H9 (cell line): Measurements from ENCODE around the gene OXLD1. TPM values are rescaled to one million over a fixed set of nuclear protein-coding genes. Genes with fewer than 3 reads are reported as not detected.

ENCODE experiments used
- DNase-seq: peaks from one replicate; pipeline ENCODE4 v3.0.0-alpha.2; 2017
- H2AFZ ChIP-seq: one replicate; pipeline ENCODE4 v1.6.1; 2013; ENCODE audit warnings: mild to moderate bottlenecking, low read length, control low read depth, moderate library complexity
- H2AK5ac ChIP-seq: 2 replicates; pipeline ENCODE4 v1.6.1; 2013; ENCODE audit warnings: low read length, control low read depth, mixed read lengths; ENCODE audit not compliant: insufficient read length
- H2BK120ac ChIP-seq: one replicate; pipeline ENCODE4 v1.6.1; 2013; ENCODE audit warnings: low read depth, mild to moderate bottlenecking, low read length, control low read depth, inconsistent platforms; ENCODE audit not compliant: poor library complexity, severe bottlenecking
- H2BK12ac ChIP-seq: 2 replicates; pipeline ENCODE4 v1.6.1; 2013; ENCODE audit warnings: low read length, control low read depth, mixed read lengths, low read depth; ENCODE audit not compliant: insufficient read length
- H2BK15ac ChIP-seq: 2 replicates; pipeline ENCODE4 v1.6.1; 2013; ENCODE audit warnings: low read depth, low read length, control low read depth
- H2BK20ac ChIP-seq: one replicate; pipeline ENCODE4 v1.6.1; 2013; ENCODE audit warnings: low read depth, mild to moderate bottlenecking, low read length, control low read depth, inconsistent platforms; ENCODE audit not compliant: poor library complexity, severe bottlenecking
- H2BK5ac ChIP-seq: 2 replicates; pipeline ENCODE4 v1.6.1; 2013; ENCODE audit warnings: low read length, control low read depth, mixed read lengths; ENCODE audit not compliant: insufficient read length
- H3K14ac ChIP-seq: 2 replicates; pipeline ENCODE4 v1.6.1; 2013; ENCODE audit warnings: low read length, control low read depth; ENCODE audit not compliant: insufficient read depth
- H3K18ac ChIP-seq: 2 replicates; pipeline ENCODE4 v1.6.1; 2013; ENCODE audit warnings: low read depth, mild to moderate bottlenecking, mixed read lengths, low read length, control low read depth; ENCODE audit not compliant: insufficient read length
- H3K23ac ChIP-seq: 2 replicates; pipeline ENCODE4 v1.6.1; 2013; ENCODE audit warnings: low read length, control low read depth, mixed read lengths, low read depth; ENCODE audit not compliant: insufficient read length
- H3K23me2 ChIP-seq: 2 replicates; pipeline ENCODE4 v1.6.1; 2013; ENCODE audit warnings: low read depth, mild to moderate bottlenecking, mixed read lengths, low read length, control low read depth; ENCODE audit not compliant: insufficient read length, poor library complexity, severe bottlenecking
- H3K27ac ChIP-seq: 2 replicates; pipeline ENCODE4 v1.5.1; 2013; ENCODE audit warnings: low read length, control low read depth, mixed read lengths, low read depth; ENCODE audit not compliant: insufficient read length
- H3K27me3 ChIP-seq: 2 replicates; pipeline ENCODE4 v1.6.1; 2013; ENCODE audit warnings: low read length, control low read depth, inconsistent platforms; ENCODE audit not compliant: insufficient read depth
- H3K4ac ChIP-seq: 2 replicates; pipeline ENCODE4 v1.6.1; 2013; ENCODE audit warnings: low read depth, mild to moderate bottlenecking, control low read depth, inconsistent platforms, low read length, moderate library complexity
- H3K4me1 ChIP-seq: 2 replicates; pipeline ENCODE4 v1.6.1; 2013; ENCODE audit warnings: low read length, control low read depth, inconsistent platforms; ENCODE audit not compliant: insufficient read depth
- H3K4me2 ChIP-seq: 2 replicates; pipeline ENCODE4 v1.6.1; 2013; ENCODE audit warnings: low read length, control low read depth, mixed read lengths; ENCODE audit not compliant: insufficient read length, insufficient read depth
- H3K56ac ChIP-seq: 2 replicates; pipeline ENCODE4 v1.6.1; 2013; ENCODE audit warnings: low read depth, mild to moderate bottlenecking, mixed read lengths, low read length, control low read depth; ENCODE audit not compliant: insufficient read length
- H3K79me1 ChIP-seq: 2 replicates; pipeline ENCODE4 v1.6.1; 2013; ENCODE audit warnings: low read depth, mild to moderate bottlenecking, moderate library complexity, low read length, control low read depth, inconsistent platforms; ENCODE audit not compliant: insufficient read depth, poor library complexity, severe bottlenecking
- H3K79me2 ChIP-seq: 2 replicates; pipeline ENCODE4 v1.6.1; 2013; ENCODE audit warnings: low read length, control low read depth, inconsistent platforms; ENCODE audit not compliant: insufficient read depth
- H3K9ac ChIP-seq: 2 replicates; pipeline ENCODE4 v1.6.1; 2013; ENCODE audit warnings: low read length, control low read depth, mixed read lengths; ENCODE audit not compliant: insufficient read length; ENCODE audit errors: extremely low read depth
- H3K9me3 ChIP-seq: one replicate; pipeline ENCODE4 v1.6.1; 2013; ENCODE audit warnings: low read depth, low read length, inconsistent platforms; ENCODE audit not compliant: control insufficient read depth
- H3T11ph ChIP-seq: one replicate; pipeline ENCODE4 v1.6.1; 2013; ENCODE audit warnings: mild to moderate bottlenecking, low read length, control low read depth, inconsistent platforms
- H4K20me1 ChIP-seq: one replicate; pipeline ENCODE4 v1.6.1; 2013; ENCODE audit not compliant: control insufficient read depth, insufficient read length, insufficient read depth
- H4K5ac ChIP-seq: 2 replicates; pipeline ENCODE4 v1.6.1; 2013; ENCODE audit warnings: low read depth, mild to moderate bottlenecking, mixed read lengths, low read length, control low read depth; ENCODE audit not compliant: insufficient read length
- H4K8ac ChIP-seq: replicated peaks from 2 replicates; pipeline ENCODE4 v1.6.1; 2013; ENCODE audit warnings: low read length, control low read depth, mixed read lengths, low read depth; ENCODE audit not compliant: insufficient read length
- H4K91ac ChIP-seq: 2 replicates; pipeline ENCODE4 v1.6.1; 2013; ENCODE audit warnings: low read depth, mild to moderate bottlenecking, moderate library complexity, mixed read lengths, low read length, control low read depth; ENCODE audit not compliant: insufficient read length
- H3K27ac Mint-ChIP-seq, 3 experiments: 2 replicates in 2 of 3; 3 replicates in 1 of 3; pipeline ENCODE4 v1.8.0; 2020 to 2021; ENCODE audit warnings: mixed read lengths in 3 of 3, mild to moderate bottlenecking in 1 of 3, moderate library complexity in 1 of 3
- H3K27me3 Mint-ChIP-seq: 2 replicates; pipeline ENCODE4 v1.8.0; 2021; ENCODE audit warnings: low read depth, mild to moderate bottlenecking, moderate library complexity, mixed read lengths
- H3K36me3 Mint-ChIP-seq, 3 experiments: 2 replicates in 2 of 3; 3 replicates in 1 of 3; pipeline ENCODE4 v1.8.0; 2020 to 2021; ENCODE audit warnings: low read depth in 3 of 3, mixed read lengths in 3 of 3; ENCODE audit not compliant: insufficient read depth in 1 of 3
- H3K4me1 Mint-ChIP-seq, 2 experiments: 2 replicates each; pipeline ENCODE4 v1.8.0; 2020; ENCODE audit warnings: mixed read lengths in 2 of 2
- H3K4me3 Mint-ChIP-seq, 2 experiments: 2 replicates in 1 of 2; 3 replicates in 1 of 2; pipeline ENCODE4 v1.8.0; 2020 to 2021; ENCODE audit warnings: mild to moderate bottlenecking in 2 of 2, mixed read lengths in 2 of 2, moderate library complexity in 1 of 2
- H3K9me3 Mint-ChIP-seq, 2 experiments: 2 replicates in 1 of 2; 3 replicates in 1 of 2; pipeline ENCODE4 v1.8.0; 2020; ENCODE audit warnings: mild to moderate bottlenecking in 2 of 2, mixed read lengths in 2 of 2, moderate library complexity in 1 of 2
- WGBS: extraction: QIAGEN DNeasy Blood & Tissue Kit; methylation state at CpG from one replicate; pipeline ENCODE4 v1.1.7; 2013; ENCODE audit warnings: missing lambda C conversion rate, low lambda C conversion rate, mixed read lengths; ENCODE audit not compliant: insufficient read length; ENCODE audit errors: extremely low coverage; 5-methylcytosine and 5-hydroxymethylcytosine counted together
- total RNA-seq: library from RNA; stranded (reverse); gene quantifications from 2 replicates; pipeline ENCODE4 v1.2.1, GENCODE V29; 2021
- TF ChIP-seq, protein P1 (sequence below): fragments of 200-600 bp; sonication (generic); conservative IDR thresholded peaks from 3 replicates; pipeline ENCODE4 v1.8.0; 2021; ENCODE audit warnings: antibody characterized with exemption, mild to moderate bottlenecking

Gene OXLD1
- total RNA-seq, 1 experiment from 2014 or later, result 25.0 TPM

DNA sequence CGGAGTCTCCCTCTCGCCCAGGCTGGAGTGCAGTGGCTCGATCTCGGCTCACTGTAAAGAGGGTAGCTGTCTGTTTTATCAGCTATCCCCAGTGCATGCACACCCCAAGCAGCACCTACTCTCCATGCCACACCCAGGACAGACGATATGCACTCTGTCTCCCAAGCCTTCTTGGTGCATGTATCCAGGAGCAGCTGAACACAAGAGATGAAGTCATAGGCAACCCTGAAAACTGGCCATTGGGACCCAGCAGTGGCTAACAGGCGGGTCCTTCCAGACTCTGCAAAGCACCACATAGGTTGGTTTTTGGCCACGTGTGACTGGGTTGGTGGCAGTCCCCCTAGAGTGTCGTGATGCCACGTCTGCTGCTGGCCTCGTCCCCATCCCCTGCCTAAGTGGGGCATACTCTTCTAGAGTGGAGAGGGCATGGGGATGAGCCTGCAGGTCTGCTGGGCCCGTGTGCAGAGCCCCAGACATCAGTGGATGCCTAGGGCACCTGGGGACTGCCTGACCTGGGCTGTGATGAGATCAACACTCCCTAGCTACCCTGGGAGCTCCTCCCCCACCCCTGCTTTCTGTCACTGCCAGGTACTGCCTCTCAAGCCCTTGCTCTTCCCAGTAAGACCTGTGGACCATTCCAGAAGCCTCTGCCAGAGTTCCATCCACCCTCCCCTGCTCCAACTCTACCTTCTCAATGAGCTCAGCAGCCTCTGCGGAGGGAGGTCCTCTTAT, 19.4 kb downstream of the OXLD1 start:
- no peaks in the 10 kb centered on the region; the same call in 1 of the 2 replicates for H3K27me3 Mint-ChIP-seq
- Histone ChIP-seq H2BK120ac (no peak overlapping the region), H3T11ph (no peak overlapping the region), H2BK15ac (no peak overlapping the region), H3K14ac (no peak overlapping the region; the same call in 1 of the 2 replicates), H3K56ac (no peak overlapping the region), H4K91ac (no peak overlapping the region), H3K18ac (no peak overlapping the region), H3K23me2 (no peaks in the 10 kb centered on the region), H3K4me2 (peak overlapping the region; percentile 4), H3K27me3 (no peaks in the 10 kb centered on the region; the same call in 1 of the 2 replicates), H3K79me2 (no peaks in the 10 kb centered on the region), H4K8ac (no peak overlapping the region), H2BK12ac (no peak overlapping the region), H3K23ac (no peak overlapping the region), H3K79me1 (no peaks in the 10 kb centered on the region), H2AFZ (no peak overlapping the region), H2BK20ac (no peak overlapping the region), H3K9ac (no peak overlapping the region), H3K4ac (no peak overlapping the region), H3K27ac (no peak overlapping the region), H3K9me3 (no peaks in the 10 kb centered on the region), H4K20me1 (no peaks in the 10 kb centered on the region), H2AK5ac (no peak overlapping the region), H4K5ac (no peak overlapping the region), H2BK5ac (no peak overlapping the region), H3K4me1 (no peaks in the 10 kb centered on the region)
- WGBS, result no CpG with 5 or more reads among the region's 12 CpGs
- peak overlapping the region in 1 of 2 experiments; percentile 13; a peak in 3 of 5 replicates for H3K4me3 Mint-ChIP-seq
- H3K36me3 Mint-ChIP-seq, result no peaks in the 10 kb centered on the region
- DNase-seq, result peak; percentile 49
- TF ChIP-seq, protein P1, sequence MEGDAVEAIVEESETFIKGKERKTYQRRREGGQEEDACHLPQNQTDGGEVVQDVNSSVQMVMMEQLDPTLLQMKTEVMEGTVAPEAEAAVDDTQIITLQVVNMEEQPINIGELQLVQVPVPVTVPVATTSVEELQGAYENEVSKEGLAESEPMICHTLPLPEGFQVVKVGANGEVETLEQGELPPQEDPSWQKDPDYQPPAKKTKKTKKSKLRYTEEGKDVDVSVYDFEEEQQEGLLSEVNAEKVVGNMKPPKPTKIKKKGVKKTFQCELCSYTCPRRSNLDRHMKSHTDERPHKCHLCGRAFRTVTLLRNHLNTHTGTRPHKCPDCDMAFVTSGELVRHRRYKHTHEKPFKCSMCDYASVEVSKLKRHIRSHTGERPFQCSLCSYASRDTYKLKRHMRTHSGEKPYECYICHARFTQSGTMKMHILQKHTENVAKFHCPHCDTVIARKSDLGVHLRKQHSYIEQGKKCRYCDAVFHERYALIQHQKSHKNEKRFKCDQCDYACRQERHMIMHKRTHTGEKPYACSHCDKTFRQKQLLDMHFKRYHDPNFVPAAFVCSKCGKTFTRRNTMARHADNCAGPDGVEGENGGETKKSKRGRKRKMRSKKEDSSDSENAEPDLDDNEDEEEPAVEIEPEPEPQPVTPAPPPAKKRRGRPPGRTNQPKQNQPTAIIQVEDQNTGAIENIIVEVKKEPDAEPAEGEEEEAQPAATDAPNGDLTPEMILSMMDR, result no peak
- peaks cover 6 to 7% of the 10 kb centered on the region in 2 experiments; a peak in 3 of 4 replicates for H3K4me1 Mint-ChIP-seq
- H3K9me3 Mint-ChIP-seq, result no peaks in the 10 kb centered on the region; a peak in 2 of 5 replicates
- no peak overlapping the region; a peak in 1 of 7 replicates for H3K27ac Mint-ChIP-seq
